OCI-LY3 (cell line): ENCODE measurements around the gene ABHD17C.

Experiments used
- CTCF ChIP-seq: fragments of 200-600, 300-600 bp; sonication (generic); IDR thresholded peaks from 2 replicates; pipeline ENCODE4 v1.5.1; 2014; ENCODE audit warnings: antibody characterized with exemption, low read length, low read depth
- EZH2phosphoT487 ChIP-seq: fragments of 200-600 bp; shearing (Covaris generic); IDR thresholded peaks from 2 replicates; pipeline ENCODE4 v1.6.1; 2018; ENCODE audit warnings: antibody characterized with exemption, mixed run types, low read depth

DNA sequence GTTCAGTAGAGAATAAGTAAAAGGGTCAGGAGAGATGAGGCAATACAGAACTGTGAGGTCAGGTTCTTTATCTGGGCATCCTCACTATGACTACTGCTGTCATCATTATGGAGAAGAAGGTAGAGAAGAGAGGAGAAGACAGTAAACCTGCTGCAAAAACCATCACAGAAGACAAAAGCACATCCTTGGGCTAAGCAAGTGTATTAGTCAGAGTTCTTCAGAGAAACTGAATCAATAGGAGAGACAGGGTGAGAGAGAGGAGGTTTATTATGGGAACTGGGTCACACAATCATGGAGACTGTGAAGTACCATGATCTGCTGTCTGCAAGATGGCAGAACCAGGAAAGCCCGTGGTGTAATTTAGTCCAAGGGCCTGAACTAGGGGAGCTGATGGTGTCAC lies 9.5 kb upstream of the ABHD17C start:
- TF ChIP-seq CTCF (no peak), EZH2phosphoT487 (no peak)
